Mesenchymal stem cell (in vitro differentiated cells and primary cell): ENCODE data around the gene ARFGAP3.
"Not testable (repeated sequence)": the region's sequence is repeated elsewhere in the genome, so short reads cannot be mapped to it uniquely, and the experiment has no call there.

Experiments used
- DNase-seq: peaks from one replicate; pipeline ENCODE4 v3.0.0-alpha.2; 2013
- H2AFZ ChIP-seq: one replicate; pipeline ENCODE4 v1.6.1; 2013; ENCODE audit warnings: low read depth, mild to moderate bottlenecking, control low read depth, inconsistent platforms, low read length, moderate library complexity
- H2AK5ac ChIP-seq: 2 replicates; pipeline ENCODE4 v1.6.1; 2013; ENCODE audit warnings: low read length, moderate library complexity, mild to moderate bottlenecking, inconsistent platforms; ENCODE audit not compliant: severe bottlenecking
- H2BK120ac ChIP-seq: one replicate; pipeline ENCODE4 v1.6.1; 2013; ENCODE audit warnings: low read depth, mild to moderate bottlenecking, inconsistent platforms, low read length, moderate library complexity
- H2BK12ac ChIP-seq, 2 experiments: one replicate each; pipeline ENCODE4 v1.6.1; 2013; ENCODE audit warnings: inconsistent platforms in 2 of 2, low read length in 2 of 2, mild to moderate bottlenecking in 2 of 2, moderate library complexity in 2 of 2, control low read depth in 1 of 2
- H2BK15ac ChIP-seq: one replicate; pipeline ENCODE4 v1.6.1; 2013; ENCODE audit warnings: mild to moderate bottlenecking, low read depth, inconsistent platforms; ENCODE audit not compliant: poor library complexity, severe bottlenecking
- H2BK5ac ChIP-seq: 2 replicates; pipeline ENCODE4 v1.6.1; 2013; ENCODE audit warnings: low read depth, mild to moderate bottlenecking, low read length, control low read depth, inconsistent platforms; ENCODE audit not compliant: poor library complexity, severe bottlenecking
- H3K14ac ChIP-seq, 2 experiments: one replicate each; pipeline ENCODE4 v1.6.1; 2013; ENCODE audit warnings: inconsistent platforms in 2 of 2, low read length in 2 of 2, control low read depth in 1 of 2, mild to moderate bottlenecking in 1 of 2, moderate library complexity in 1 of 2
- H3K18ac ChIP-seq, 2 experiments: one replicate each; pipeline ENCODE4 v1.6.1; 2013; ENCODE audit warnings: inconsistent platforms in 2 of 2, low read length in 2 of 2, control low read depth in 1 of 2, low read depth in 1 of 2, mild to moderate bottlenecking in 1 of 2
- H3K23ac ChIP-seq, 2 experiments: one replicate each; pipeline ENCODE4 v1.6.1; 2013; ENCODE audit warnings: inconsistent platforms in 2 of 2, low read length in 2 of 2, mild to moderate bottlenecking in 2 of 2, moderate library complexity in 2 of 2, control low read depth in 1 of 2
- H3K27ac ChIP-seq: 2 replicates; pipeline ENCODE4 v1.5.1; 2013; ENCODE audit warnings: mild to moderate bottlenecking, moderate library complexity, low read length, control low read depth, inconsistent platforms; ENCODE audit not compliant: poor library complexity, severe bottlenecking
- H3K27me3 ChIP-seq, 2 experiments: 2 replicates each; pipeline versions ENCODE4 v1.6.1 to v1.7.0; 2013; ENCODE audit warnings: low read length in 2 of 2, mild to moderate bottlenecking in 2 of 2, moderate library complexity in 2 of 2, control low read depth in 1 of 2, inconsistent platforms in 1 of 2; ENCODE audit not compliant: control insufficient read depth in 1 of 2, insufficient read depth in 1 of 2
- H3K36me3 ChIP-seq, 2 experiments: 2 replicates each; pipeline versions ENCODE4 v1.6.1 to v1.7.0; 2013; ENCODE audit warnings: low read length in 2 of 2, control low read depth in 1 of 2, inconsistent platforms in 1 of 2, low read depth in 1 of 2, mild to moderate bottlenecking in 1 of 2; ENCODE audit not compliant: insufficient read depth in 2 of 2, control insufficient read depth in 1 of 2
- H3K4ac ChIP-seq, 2 experiments: one replicate each; pipeline ENCODE4 v1.6.1; 2013; ENCODE audit warnings: inconsistent platforms in 2 of 2, low read length in 2 of 2, mild to moderate bottlenecking in 2 of 2, moderate library complexity in 2 of 2, control low read depth in 1 of 2, low read depth in 1 of 2
- H3K4me1 ChIP-seq: 2 replicates; pipeline ENCODE4 v1.6.1; 2013; ENCODE audit warnings: low read depth, low read length, control low read depth; ENCODE audit not compliant: control insufficient read depth, insufficient read depth
- H3K4me2 ChIP-seq: 2 replicates; pipeline ENCODE4 v1.6.1; 2013; ENCODE audit warnings: low read length, mild to moderate bottlenecking, inconsistent platforms; ENCODE audit not compliant: poor library complexity, severe bottlenecking
- H3K4me3 ChIP-seq, 2 experiments: 2 replicates each; pipeline versions ENCODE4 v1.5.1 to v1.7.0; 2013; ENCODE audit warnings: low read length in 2 of 2, mild to moderate bottlenecking in 2 of 2, control low read depth in 1 of 2, low read depth in 1 of 2; ENCODE audit not compliant: insufficient read depth in 1 of 2
- H3K79me1 ChIP-seq: replicated peaks from 2 replicates; pipeline ENCODE4 v1.6.1; 2013; ENCODE audit warnings: mild to moderate bottlenecking, control low read depth, low read length, inconsistent platforms; ENCODE audit not compliant: poor library complexity, severe bottlenecking
- H3K9ac ChIP-seq: 2 replicates; pipeline ENCODE4 v1.7.0; 2013; ENCODE audit warnings: mild to moderate bottlenecking, low read length, moderate library complexity
- H3K9me3 ChIP-seq: 2 replicates; pipeline ENCODE4 v1.7.0; 2013; ENCODE audit warnings: mild to moderate bottlenecking, low read length; ENCODE audit not compliant: control insufficient read depth
- H4K8ac ChIP-seq: one replicate; pipeline ENCODE4 v1.6.1; 2013; ENCODE audit warnings: inconsistent platforms, mild to moderate bottlenecking, low read length, moderate library complexity
- H4K91ac ChIP-seq: one replicate; pipeline ENCODE4 v1.6.1; 2013; ENCODE audit warnings: mild to moderate bottlenecking, low read length, inconsistent platforms
- WGBS: methylation state at CpG from one replicate; pipeline ENCODE4 v1.1.7; 2013; ENCODE audit warnings: mixed read lengths; 5-methylcytosine and 5-hydroxymethylcytosine counted together

The ARFGAP3 gene

DNA sequence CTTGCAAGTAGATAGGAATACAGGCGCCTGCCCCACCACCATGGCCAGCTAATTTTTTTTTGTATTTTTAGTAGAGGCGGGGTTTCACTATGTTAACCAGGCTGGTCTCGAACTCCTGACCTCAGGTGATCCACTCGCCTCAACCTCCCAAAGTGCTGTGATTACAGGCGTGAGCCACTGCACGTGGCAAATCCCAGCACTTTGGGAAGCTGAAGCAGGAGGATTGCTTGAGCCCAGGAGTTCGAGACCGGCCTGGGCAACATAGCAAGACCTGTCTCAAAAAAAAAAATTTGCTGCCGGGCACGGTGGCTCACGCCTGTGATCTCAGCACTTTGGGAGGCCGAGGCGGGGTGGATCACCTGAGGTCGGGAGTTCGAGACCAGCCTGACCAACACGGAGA is 102.0 kb downstream of the ARFGAP3 start:
- not testable (repeated sequence) for H3K79me1 ChIP-seq, H3K36me3 ChIP-seq, H3K4me3 ChIP-seq, H4K91ac ChIP-seq, H3K23ac ChIP-seq, H2BK12ac ChIP-seq, H3K4me1 ChIP-seq, H3K4me2 ChIP-seq, H3K9me3 ChIP-seq, H3K27ac ChIP-seq, H2AK5ac ChIP-seq, H3K4ac ChIP-seq, H2BK5ac ChIP-seq, H3K27me3 ChIP-seq, DNase-seq, H2BK15ac ChIP-seq, H3K14ac ChIP-seq, H3K18ac ChIP-seq, H2BK120ac ChIP-seq, H2AFZ ChIP-seq, H4K8ac ChIP-seq
- peak overlapping the region; percentile 69 for H3K9ac ChIP-seq
- WGBS = 96% methylated on average over 9 of the region's 16 CpGs

- no peak overlapping the region for H3K4me2 ChIP-seq
- no peak overlapping the region for H2AFZ ChIP-seq
- no peak overlapping the region for H3K4ac ChIP-seq
- 98% methylated on average over 6 of the region's 6 CpGs for WGBS
- no peak overlapping the region for H4K91ac ChIP-seq
- H3K27me3 ChIP-seq = no peaks in the 10 kb centered on the region
- no peak for DNase-seq
- H2BK5ac ChIP-seq = no peak overlapping the region
- no peaks in the 10 kb centered on the region for H3K36me3 ChIP-seq
- no peaks in the 10 kb centered on the region for H3K79me1 ChIP-seq
- H2BK12ac ChIP-seq = no peak overlapping the region
- H3K4me1 ChIP-seq = peaks cover 9% of the 10 kb centered on the region
- H2BK15ac ChIP-seq = no peak overlapping the region
- no peak overlapping the region for H3K4me3 ChIP-seq
- no peak overlapping the region for H4K8ac ChIP-seq
- H2BK120ac ChIP-seq = no peak overlapping the region
- peak overlapping the region in 1 of 2 experiments; percentile 37 for H3K18ac ChIP-seq
- H3K23ac ChIP-seq = no peak overlapping the region
- H3K27ac ChIP-seq = no peak overlapping the region
- H3K9me3 ChIP-seq = no peaks in the 10 kb centered on the region
- peak overlapping the region; percentile 69 for H3K9ac ChIP-seq
- no peak overlapping the region for H3K14ac ChIP-seq
- no peak overlapping the region for H2AK5ac ChIP-seq
These were observed 102.4 kb downstream of the ARFGAP3 start for GRCh38 chr22:42754658-42755057.

DNA sequence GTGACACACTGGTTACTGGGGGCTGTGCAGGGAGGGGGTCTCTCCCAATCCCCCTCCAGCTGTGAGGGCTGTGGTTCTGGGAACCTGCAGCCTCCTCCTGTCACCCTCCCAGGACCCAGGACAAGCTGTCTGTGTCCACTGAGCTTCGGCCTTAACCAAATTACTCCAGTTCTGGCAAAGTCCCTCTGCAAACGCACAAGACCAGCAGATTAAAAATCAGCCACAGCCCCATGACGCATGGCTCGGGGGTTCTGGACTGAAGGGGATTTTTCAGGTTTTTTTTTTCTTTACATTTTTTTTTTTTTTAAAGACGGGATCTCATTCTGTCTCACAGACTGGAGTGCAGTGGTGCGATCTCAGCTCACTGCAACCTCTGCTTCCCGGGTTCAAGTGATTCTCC is 104.2 kb downstream of the ARFGAP3 start:
- Histone ChIP-seq H3K14ac (no peak overlapping the region), H3K18ac (no peak overlapping the region), H3K9ac (peak overlapping the region; percentile 83), H2BK5ac (no peak overlapping the region), H3K27ac (no peak overlapping the region), H3K4me1 (peaks cover 8% of the 10 kb centered on the region), H3K4me3 (peak overlapping the region in 1 of 2 experiments; percentile 28), H3K9me3 (no peaks in the 10 kb centered on the region), H3K79me1 (no peaks in the 10 kb centered on the region), H3K36me3 (no peaks in the 10 kb centered on the region), H2BK120ac (no peak overlapping the region), H2BK12ac (no peak overlapping the region), H3K23ac (no peak overlapping the region), H2BK15ac (peak overlapping the region; percentile 44), H4K8ac (no peak overlapping the region), H3K4me2 (no peak overlapping the region), H3K27me3 (no peaks in the 10 kb centered on the region), H2AFZ (no peak overlapping the region), H4K91ac (no peak overlapping the region), H2AK5ac (no peak overlapping the region), H3K4ac (no peak overlapping the region)
- WGBS = 91% methylated on average over 6 of the region's 7 CpGs
- DNase-seq = no peak

DNA sequence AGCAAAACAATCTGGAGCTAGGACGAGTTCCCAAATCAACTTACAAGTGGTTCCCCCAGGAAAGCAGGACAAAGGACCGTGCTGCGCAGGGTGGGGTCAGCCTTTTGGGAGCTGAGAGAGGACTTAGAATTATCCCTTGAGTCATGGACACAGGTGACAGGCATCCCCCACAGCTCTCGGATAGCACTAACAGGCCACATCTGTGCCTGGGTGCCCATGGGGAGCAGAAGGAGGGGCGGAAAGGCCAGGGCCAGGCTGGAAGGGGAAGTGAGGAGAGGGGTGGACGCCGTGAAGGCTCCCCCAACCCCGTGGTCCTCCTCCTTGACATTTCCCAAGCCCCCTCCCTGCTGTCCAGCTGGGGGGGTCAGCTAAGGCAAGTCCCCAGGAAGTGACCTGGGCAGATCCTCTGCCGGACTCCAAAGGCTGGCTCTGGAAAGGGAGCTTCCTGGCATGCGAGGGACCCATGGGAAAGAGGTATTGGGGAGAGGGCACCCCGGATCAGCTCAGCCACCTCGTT is 104.8 kb downstream of the ARFGAP3 start:
- Histone ChIP-seq H3K18ac (peak overlapping the region in 1 of 2 experiments; percentile 82), H2BK15ac (peak overlapping the region; percentile 44), H2BK12ac (peak overlapping the region in 1 of 2 experiments; percentile 87), H4K8ac (peak overlapping the region; percentile 43), H2AFZ (no peak overlapping the region), H3K27me3 (no peaks in the 10 kb centered on the region), H3K79me1 (no peaks in the 10 kb centered on the region), H3K4me3 (peak overlapping the region in 1 of 2 experiments; percentile 28), H3K14ac (no peak overlapping the region), H3K23ac (no peak overlapping the region), H3K27ac (no peak overlapping the region), H2AK5ac (peak overlapping the region; percentile 30), H2BK5ac (no peak overlapping the region), H2BK120ac (no peak overlapping the region), H3K9me3 (no peaks in the 10 kb centered on the region), H3K36me3 (no peaks in the 10 kb centered on the region), H4K91ac (peak overlapping the region; percentile 76), H3K9ac (peak overlapping the region; percentile 83), H3K4me2 (no peak overlapping the region), H3K4ac (peak overlapping the region in 1 of 2 experiments; percentile 15), H3K4me1 (peaks cover 11% of the 10 kb centered on the region)
- DNase-seq = no peak
- WGBS = 78% methylated on average over 8 of the region's 12 CpGs
